Upper lobe of right lung (tissue), 1 donor: ENCODE measurements around the gene LRRC7. TPM values are rescaled to one million over a fixed set of nuclear protein-coding genes. Genes with fewer than 3 reads are reported as not detected.

ENCODE experiments used
- ATAC-seq: fragments of 200-7000 bp; cut with Tn5 transposase; one replicate; pipeline ENCODE4 v1.9.1; 2020; ENCODE audit warnings: mild to moderate bottlenecking, moderate library complexity
- DNase-seq: peaks from one replicate; pipeline ENCODE4 v3.0.0-alpha.2; 2020
- H3K27ac ChIP-seq: fragments of 200-600 bp; one replicate; pipeline ENCODE4 v1.8.0; 2022
- H3K27me3 ChIP-seq: fragments of 200-600 bp; one replicate; pipeline ENCODE4 v1.8.0; 2022; ENCODE audit warnings: mild to moderate bottlenecking
- H3K36me3 ChIP-seq: fragments of 200-600 bp; one replicate; pipeline ENCODE4 v1.8.0; 2022
- H3K4me1 ChIP-seq: fragments of 200-600 bp; one replicate; pipeline ENCODE4 v1.8.0; 2022
- H3K4me3 ChIP-seq: fragments of 200-600 bp; one replicate; pipeline ENCODE4 v1.8.0; 2022; ENCODE audit warnings: mild to moderate bottlenecking
- H3K9me3 ChIP-seq: fragments of 200-600 bp; one replicate; pipeline ENCODE4 v1.8.0; 2022
- intact Hi-C: fragments of 100-400 bp; cut with DNase I; formaldehyde crosslinking; loops from one replicate; pipeline ENCODE4 v1.11.0; 2022
- total RNA-seq: library from RNA; stranded (reverse); fragmentation: NEBNext Ultra II Directional; extraction: Animal tissue kit (Norgen Biotek cat#: 25700); gene quantifications from one replicate; pipeline ENCODE4 v1.2.1, GENCODE V29; 2021
- TF ChIP-seq, protein P1 (sequence below): fragments of 200-600 bp; IDR thresholded peaks from one replicate; pipeline ENCODE4 v1.8.0; 2022; ENCODE audit warnings: antibody characterized with exemption
- donor health status: DM: no; HTN: yes; CAD: no; lungs with severe emphysema.

LRRC7 gene
- total RNA-seq, 1 donor from 2014 or later = not detected

- TF ChIP-seq, protein P1, sequence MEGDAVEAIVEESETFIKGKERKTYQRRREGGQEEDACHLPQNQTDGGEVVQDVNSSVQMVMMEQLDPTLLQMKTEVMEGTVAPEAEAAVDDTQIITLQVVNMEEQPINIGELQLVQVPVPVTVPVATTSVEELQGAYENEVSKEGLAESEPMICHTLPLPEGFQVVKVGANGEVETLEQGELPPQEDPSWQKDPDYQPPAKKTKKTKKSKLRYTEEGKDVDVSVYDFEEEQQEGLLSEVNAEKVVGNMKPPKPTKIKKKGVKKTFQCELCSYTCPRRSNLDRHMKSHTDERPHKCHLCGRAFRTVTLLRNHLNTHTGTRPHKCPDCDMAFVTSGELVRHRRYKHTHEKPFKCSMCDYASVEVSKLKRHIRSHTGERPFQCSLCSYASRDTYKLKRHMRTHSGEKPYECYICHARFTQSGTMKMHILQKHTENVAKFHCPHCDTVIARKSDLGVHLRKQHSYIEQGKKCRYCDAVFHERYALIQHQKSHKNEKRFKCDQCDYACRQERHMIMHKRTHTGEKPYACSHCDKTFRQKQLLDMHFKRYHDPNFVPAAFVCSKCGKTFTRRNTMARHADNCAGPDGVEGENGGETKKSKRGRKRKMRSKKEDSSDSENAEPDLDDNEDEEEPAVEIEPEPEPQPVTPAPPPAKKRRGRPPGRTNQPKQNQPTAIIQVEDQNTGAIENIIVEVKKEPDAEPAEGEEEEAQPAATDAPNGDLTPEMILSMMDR = no peak
- DNase-seq (no peak), ATAC-seq (no peak)
- no peaks in the 10 kb centered on the region for H3K36me3 ChIP-seq
- intact Hi-C loops = no loop called here
- H3K9me3 ChIP-seq = no peaks in the 10 kb centered on the region
- H3K27me3 ChIP-seq = no peaks in the 10 kb centered on the region
- H3K4me1 ChIP-seq = no peaks in the 10 kb centered on the region
- H3K4me3 ChIP-seq = no peak overlapping the region
- no peak overlapping the region for H3K27ac ChIP-seq
Measured at GRCh38 chr1:69985376-69985775, 417.7 kb downstream of the LRRC7 start.

DNA sequence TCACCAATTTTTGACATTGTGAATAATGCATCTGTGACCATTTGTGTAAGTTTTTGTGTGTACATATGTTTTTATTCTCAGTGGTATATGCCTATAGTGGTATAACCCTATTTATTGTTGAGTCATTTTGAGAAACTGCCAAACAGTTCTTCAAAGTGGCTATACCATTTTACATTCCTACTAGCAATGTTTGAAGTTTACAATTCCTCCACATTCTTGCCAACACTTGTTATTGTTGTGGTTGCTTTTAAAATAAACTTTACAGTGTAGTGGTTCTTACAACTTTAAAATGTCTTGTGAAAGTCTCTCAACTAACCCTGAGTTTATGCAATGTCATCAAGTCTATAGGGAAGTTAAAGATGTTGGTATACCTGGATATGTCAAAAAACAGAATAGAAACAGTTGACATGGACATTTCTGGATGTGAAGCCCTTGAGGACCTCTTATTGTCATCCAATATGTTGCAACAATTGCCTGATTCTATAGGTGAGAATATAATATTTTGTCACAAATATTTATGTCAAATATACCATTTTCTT, 418.2 kb downstream of the LRRC7 start:
- no peaks in the 10 kb centered on the region for H3K9me3 ChIP-seq
- ATAC-seq (no peak), DNase-seq (no peak)
- intact Hi-C loops = no loop called here
- no peaks in the 10 kb centered on the region for H3K36me3 ChIP-seq
- no peaks in the 10 kb centered on the region for H3K4me1 ChIP-seq
- TF ChIP-seq, protein P1 = no peak
- no peaks in the 10 kb centered on the region for H3K27me3 ChIP-seq
- no peak overlapping the region for H3K27ac ChIP-seq
- H3K4me3 ChIP-seq = no peak overlapping the region

DNA sequence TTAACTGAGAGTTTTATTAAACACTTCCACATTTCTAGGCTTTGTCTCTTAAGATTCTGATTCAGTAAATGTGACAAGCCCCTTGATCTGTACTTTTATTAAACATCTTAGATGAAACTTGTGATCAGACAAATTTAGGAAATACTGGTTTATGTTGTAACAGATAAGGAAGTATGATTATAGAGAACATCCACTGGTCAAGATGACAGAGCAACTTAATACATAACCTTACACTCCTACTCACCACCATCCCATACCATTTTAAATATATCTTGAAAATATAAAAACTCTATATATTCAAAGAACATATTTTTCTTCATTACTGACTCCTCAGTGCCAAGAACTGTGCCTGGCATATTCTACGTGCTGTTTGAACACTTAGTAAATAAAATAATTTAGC, 420.2 kb downstream of the LRRC7 start:
- H3K27me3 ChIP-seq = no peaks in the 10 kb centered on the region
- H3K9me3 ChIP-seq = no peaks in the 10 kb centered on the region
- no peaks in the 10 kb centered on the region for H3K4me1 ChIP-seq
- intact Hi-C loops = no loop called here
- H3K4me3 ChIP-seq = no peak overlapping the region
- ATAC-seq (peak; percentile 55), DNase-seq (no peak)
- H3K36me3 ChIP-seq = no peaks in the 10 kb centered on the region
- TF ChIP-seq, protein P1 = no peak
- H3K27ac ChIP-seq = no peak overlapping the region

DNA sequence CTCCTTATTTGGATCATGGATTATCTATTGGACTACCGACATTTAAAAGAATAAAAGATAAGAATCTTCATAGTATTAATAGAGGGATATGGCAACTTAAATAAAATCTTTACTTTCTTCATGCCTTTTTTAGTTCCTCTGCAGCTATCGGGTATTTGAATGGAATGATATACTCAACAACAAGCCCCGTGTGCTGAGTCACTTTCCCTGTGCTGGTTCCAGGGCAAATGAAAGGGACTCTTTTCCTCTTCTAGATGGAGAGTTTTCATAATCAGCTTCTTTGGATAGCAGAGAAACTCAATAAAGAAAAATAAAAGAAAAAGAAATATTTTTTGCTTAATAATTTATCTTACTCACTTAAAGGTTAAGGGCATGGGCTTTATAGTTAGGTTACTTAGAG, 423.9 kb downstream of the LRRC7 start:
- intact Hi-C loops = no loop called here
- DNase-seq (no peak), ATAC-seq (no peak)
- Histone ChIP-seq H3K27me3 (no peaks in the 10 kb centered on the region), H3K36me3 (no peaks in the 10 kb centered on the region), H3K4me1 (no peaks in the 10 kb centered on the region), H3K27ac (no peak overlapping the region), H3K9me3 (no peaks in the 10 kb centered on the region), H3K4me3 (no peak overlapping the region)
- TF ChIP-seq, protein P1 = no peak

DNA sequence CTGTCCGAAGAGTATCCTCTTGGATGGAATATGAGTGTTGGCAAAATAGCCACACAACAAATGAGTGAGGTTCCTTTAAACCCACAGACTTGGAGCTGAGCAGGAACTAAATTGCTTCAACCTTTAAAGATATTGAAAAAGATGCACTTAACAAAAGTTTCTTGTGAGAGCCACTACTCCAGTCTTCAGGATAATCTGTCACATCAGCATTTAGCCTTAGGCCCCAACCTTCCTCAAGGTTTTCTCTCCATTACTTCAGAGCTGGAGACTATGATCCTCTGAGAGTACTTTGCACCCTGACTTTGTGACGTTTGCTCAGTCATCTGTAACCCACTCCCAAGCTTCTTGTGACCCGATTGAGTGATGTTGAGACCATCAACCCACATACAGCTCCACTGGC, 424.9 kb downstream of the LRRC7 start:
- Histone ChIP-seq H3K27me3 (no peaks in the 10 kb centered on the region), H3K4me3 (no peak overlapping the region), H3K9me3 (no peaks in the 10 kb centered on the region), H3K36me3 (no peaks in the 10 kb centered on the region), H3K27ac (no peak overlapping the region), H3K4me1 (no peaks in the 10 kb centered on the region)
- TF ChIP-seq, protein P1 = no peak
- intact Hi-C loops = no loop called here
- DNase-seq (no peak), ATAC-seq (no peak)

- DNase-seq = no peak
- Histone ChIP-seq H3K27ac (no peak overlapping the region), H3K27me3 (no peaks in the 10 kb centered on the region), H3K9me3 (no peaks in the 10 kb centered on the region), H3K4me3 (no peak overlapping the region), H3K36me3 (no peaks in the 10 kb centered on the region), H3K4me1 (no peaks in the 10 kb centered on the region)
- ATAC-seq = no peak
- intact Hi-C loops = no loop called here
- TF ChIP-seq, protein P1 = no peak
Measured at GRCh38 chr1:69993810-69994209, 426.1 kb downstream of the LRRC7 start.
